Loucy (cell line): ENCODE results near the gene UBASH3A.

Experiments used
- H2AFZ ChIP-seq: fragments of 200-600 bp; sonication (generic); 2 replicates; pipeline ENCODE4 v1.6.0; 2016; ENCODE audit warnings: antibody characterized with exemption, mild to moderate bottlenecking, low read length, moderate library complexity
- H3F3A ChIP-seq: fragments of 200-600 bp; 2 replicates; pipeline ENCODE4 v1.6.0; 2016; ENCODE audit warnings: antibody characterized with exemption, low read depth, mild to moderate bottlenecking
- H3K27me3 ChIP-seq: fragments of 200-600 bp; sonication (generic); 2 replicates; pipeline ENCODE4 v1.6.1; 2014; ENCODE audit warnings: low read length, mild to moderate bottlenecking; ENCODE audit not compliant: insufficient read depth, poor library complexity, severe bottlenecking
- H3K36me3 ChIP-seq: fragments of 200-600 bp; sonication (generic); 2 replicates; pipeline ENCODE4 v1.6.1; 2016; ENCODE audit warnings: low read length; ENCODE audit not compliant: insufficient read depth
- H3K4me1 ChIP-seq: fragments of 200-600 bp; sonication (generic); 2 replicates; pipeline ENCODE4 v1.5.1; 2014; ENCODE audit warnings: low read length, mild to moderate bottlenecking; ENCODE audit not compliant: insufficient read depth, poor library complexity, severe bottlenecking
- H3K4me2 ChIP-seq: fragments of 200-600 bp; sonication (generic); 2 replicates; pipeline ENCODE4 v1.6.0; 2014; ENCODE audit warnings: antibody characterized with exemption, low read length, low read depth, mild to moderate bottlenecking; ENCODE audit not compliant: poor library complexity, severe bottlenecking
- H3K4me3 ChIP-seq: fragments of 200-600 bp; sonication (generic); 2 replicates; pipeline ENCODE4 v1.5.1; 2014; ENCODE audit warnings: low read length, mild to moderate bottlenecking, mixed read lengths; ENCODE audit not compliant: poor library complexity, severe bottlenecking
- H3K79me2 ChIP-seq: fragments of 200-600 bp; sonication (generic); 2 replicates; pipeline ENCODE4 v1.6.1; 2014; ENCODE audit warnings: low read length; ENCODE audit not compliant: insufficient read depth
- H3K9ac ChIP-seq: fragments of 200-600 bp; sonication (generic); 2 replicates; pipeline ENCODE4 v1.6.0; 2014; ENCODE audit warnings: mild to moderate bottlenecking, low read depth, low read length, moderate library complexity; ENCODE audit not compliant: poor library complexity, severe bottlenecking
- H3K9me2 ChIP-seq: fragments of 200-600 bp; sonication (generic); replicated peaks from 2 replicates; pipeline ENCODE4 v1.6.1; 2016; ENCODE audit warnings: low read depth, low read length, mixed read lengths
- H3K9me3 ChIP-seq: fragments of 200-600 bp; sonication (generic); 2 replicates; pipeline ENCODE4 v1.6.1; 2014; ENCODE audit warnings: mild to moderate bottlenecking, antibody characterized with exemption, low read length, low read depth; ENCODE audit not compliant: insufficient read depth
- H4K20me1 ChIP-seq: fragments of 200-600 bp; sonication (generic); 2 replicates; pipeline ENCODE4 v1.6.0; 2014; ENCODE audit warnings: antibody characterized with exemption, low read length, mild to moderate bottlenecking; ENCODE audit not compliant: insufficient read depth, poor library complexity, severe bottlenecking
- EZH2phosphoT487 ChIP-seq: fragments of 200-600 bp; IDR thresholded peaks from 2 replicates; pipeline ENCODE4 v1.6.1; 2018; ENCODE audit warnings: antibody characterized with exemption, mild to moderate bottlenecking, moderate library complexity, borderline replicate concordance
- TF ChIP-seq, protein P1 (sequence below): fragments of 200-600 bp; sonication (generic); conservative IDR thresholded peaks from 2 replicates; pipeline ENCODE4 v1.5.1; 2014; ENCODE audit warnings: mild to moderate bottlenecking, antibody characterized with exemption, low read length

The UBASH3A gene

DNA sequence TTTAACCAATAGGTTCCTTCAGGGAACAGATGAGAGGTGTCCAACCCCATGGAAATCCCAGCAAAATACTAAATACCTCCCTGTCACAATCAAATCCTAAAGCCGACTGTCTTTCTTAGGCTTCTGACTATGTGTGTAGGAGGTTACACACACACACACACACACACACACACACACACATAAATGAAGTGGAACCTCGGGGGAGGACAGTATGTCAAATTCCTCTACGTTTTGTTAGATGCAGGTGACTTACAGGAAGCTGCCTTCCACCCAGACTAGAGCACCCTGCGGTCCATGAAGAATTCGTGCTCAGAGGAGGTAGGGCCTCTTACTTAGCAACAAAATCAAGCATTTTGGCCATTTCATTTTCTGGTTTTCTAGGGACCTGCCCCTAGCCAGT lies 75.9 kb downstream of the UBASH3A start:
- H3K9me2 ChIP-seq, result no peaks in the 10 kb centered on the region
- peaks cover 21% of the 10 kb centered on the region for H3K4me1 ChIP-seq
- no peaks in the 10 kb centered on the region for H3K36me3 ChIP-seq
- no peaks in the 10 kb centered on the region for H3K79me2 ChIP-seq
- no peak for TF ChIP-seq EZH2phosphoT487
- TF ChIP-seq, protein P1, sequence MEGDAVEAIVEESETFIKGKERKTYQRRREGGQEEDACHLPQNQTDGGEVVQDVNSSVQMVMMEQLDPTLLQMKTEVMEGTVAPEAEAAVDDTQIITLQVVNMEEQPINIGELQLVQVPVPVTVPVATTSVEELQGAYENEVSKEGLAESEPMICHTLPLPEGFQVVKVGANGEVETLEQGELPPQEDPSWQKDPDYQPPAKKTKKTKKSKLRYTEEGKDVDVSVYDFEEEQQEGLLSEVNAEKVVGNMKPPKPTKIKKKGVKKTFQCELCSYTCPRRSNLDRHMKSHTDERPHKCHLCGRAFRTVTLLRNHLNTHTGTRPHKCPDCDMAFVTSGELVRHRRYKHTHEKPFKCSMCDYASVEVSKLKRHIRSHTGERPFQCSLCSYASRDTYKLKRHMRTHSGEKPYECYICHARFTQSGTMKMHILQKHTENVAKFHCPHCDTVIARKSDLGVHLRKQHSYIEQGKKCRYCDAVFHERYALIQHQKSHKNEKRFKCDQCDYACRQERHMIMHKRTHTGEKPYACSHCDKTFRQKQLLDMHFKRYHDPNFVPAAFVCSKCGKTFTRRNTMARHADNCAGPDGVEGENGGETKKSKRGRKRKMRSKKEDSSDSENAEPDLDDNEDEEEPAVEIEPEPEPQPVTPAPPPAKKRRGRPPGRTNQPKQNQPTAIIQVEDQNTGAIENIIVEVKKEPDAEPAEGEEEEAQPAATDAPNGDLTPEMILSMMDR, result no peak
- no peak overlapping the region for H3K4me2 ChIP-seq
- no peak overlapping the region for H3K9ac ChIP-seq
- no peaks in the 10 kb centered on the region for H3K27me3 ChIP-seq
- H3K9me3 ChIP-seq, result no peaks in the 10 kb centered on the region
- no peak overlapping the region for H3K4me3 ChIP-seq
- no peak overlapping the region for H2AFZ ChIP-seq
- H4K20me1 ChIP-seq, result no peaks in the 10 kb centered on the region
- no peaks in the 10 kb centered on the region for H3F3A ChIP-seq

DNA sequence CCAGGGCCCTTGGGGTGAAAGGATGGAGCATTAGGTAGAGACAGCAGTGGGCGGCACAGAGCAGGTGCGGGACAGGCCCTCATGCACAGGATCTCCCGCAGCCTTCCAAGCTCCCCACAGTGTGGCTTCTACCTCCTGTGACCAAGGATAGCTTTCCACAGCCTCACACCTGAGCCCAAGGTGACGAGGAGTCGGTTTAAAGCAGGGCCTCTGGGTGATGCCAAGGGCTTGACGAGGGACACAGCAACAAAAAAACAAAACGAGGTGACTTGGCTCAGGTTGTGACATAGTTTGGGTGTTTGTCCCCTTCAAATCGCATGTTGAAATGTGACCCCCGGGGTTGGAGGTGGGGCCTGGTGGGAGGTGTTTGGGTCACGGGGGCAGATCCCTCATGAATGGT lies 77.0 kb downstream of the UBASH3A start:
- Histone ChIP-seq H3K4me2 (no peak overlapping the region), H3K9ac (no peak overlapping the region), H3K4me3 (no peak overlapping the region), H3K36me3 (no peaks in the 10 kb centered on the region), H3K9me3 (no peaks in the 10 kb centered on the region), H3K27me3 (no peaks in the 10 kb centered on the region), H3K4me1 (peaks cover 23% of the 10 kb centered on the region), H4K20me1 (no peaks in the 10 kb centered on the region), H3K9me2 (no peaks in the 10 kb centered on the region), H2AFZ (no peak overlapping the region), H3F3A (no peaks in the 10 kb centered on the region), H3K79me2 (0 out of 2 replicates have a peak, but pooled peaks cover 8% of the 10 kb centered on the region)
- no peak for TF ChIP-seq EZH2phosphoT487
- TF ChIP-seq, protein P1, result no peak

- Histone ChIP-seq H4K20me1 (no peaks in the 10 kb centered on the region), H2AFZ (no peak overlapping the region), H3K9me3 (no peaks in the 10 kb centered on the region), H3K9ac (no peak overlapping the region), H3K4me2 (no peak overlapping the region), H3K4me1 (peaks cover 26% of the 10 kb centered on the region), H3K79me2 (0 out of 2 replicates have a peak, but pooled peaks cover 9% of the 10 kb centered on the region), H3K9me2 (no peaks in the 10 kb centered on the region), H3K27me3 (no peaks in the 10 kb centered on the region), H3K36me3 (no peaks in the 10 kb centered on the region), H3K4me3 (no peak overlapping the region), H3F3A (no peaks in the 10 kb centered on the region)
- TF ChIP-seq, protein P1, result no peak
- no peak for TF ChIP-seq EZH2phosphoT487
These were observed 77.5 kb downstream of the UBASH3A start for GRCh38 chr21:42481169-42481568.
